Measurements from ENCODE around the gene MYZAP. TPM values are rescaled to one million over a fixed set of nuclear protein-coding genes. Genes with fewer than 3 reads are reported as not detected.

MYZAP gene
- total RNA-seq, 1 donor from 2014 or later: not detected

DNA sequence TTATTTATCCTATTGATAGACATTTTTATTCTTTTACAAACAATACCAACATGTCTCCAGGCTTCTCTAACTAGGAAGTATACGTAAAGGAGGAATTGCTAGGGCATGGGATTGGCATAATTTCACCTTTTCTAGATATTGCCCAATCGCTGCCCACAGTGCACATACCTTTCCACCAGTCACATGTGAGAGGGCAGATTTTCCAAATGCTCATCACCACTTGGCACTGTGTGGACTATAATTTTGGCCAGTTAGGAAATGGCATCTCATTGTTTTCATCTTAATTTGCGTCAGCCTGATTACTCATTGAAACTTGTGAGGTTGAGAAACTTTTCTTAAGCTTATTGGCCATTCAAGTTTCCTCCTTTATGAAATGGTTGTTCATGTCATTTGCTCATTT is 57.4 kb downstream of the MYZAP start:
- Histone ChIP-seq H3K27ac (no peak overlapping the region), H3K79me2 (ENCODE audit: low read depth) (no peaks in the 10 kb centered on the region), H3K36me3 (no peaks in the 10 kb centered on the region), H3F3A (ENCODE audit: low read depth) (no peaks in the 10 kb centered on the region), H3K27me3 (no peaks in the 10 kb centered on the region), H3K9me3 (ENCODE audit: low read depth) (no peaks in the 10 kb centered on the region), H3K9ac (no peak overlapping the region), H3K4me2 (no peak overlapping the region), H2AFZ (replicated peaks) (no peak overlapping the region), H3K4me1 (no peaks in the 10 kb centered on the region), H3K4me3 (no peak overlapping the region), H4K20me1 (ENCODE audit: low read depth) (no peaks in the 10 kb centered on the region)
- TF ChIP-seq EZH2phosphoT487 (IDR thresholded peaks at IDR 0.05): no peak
- TF ChIP-seq EZH2 (IDR thresholded peaks at IDR 0.05): no peak
- TF ChIP-seq, protein P1, sequence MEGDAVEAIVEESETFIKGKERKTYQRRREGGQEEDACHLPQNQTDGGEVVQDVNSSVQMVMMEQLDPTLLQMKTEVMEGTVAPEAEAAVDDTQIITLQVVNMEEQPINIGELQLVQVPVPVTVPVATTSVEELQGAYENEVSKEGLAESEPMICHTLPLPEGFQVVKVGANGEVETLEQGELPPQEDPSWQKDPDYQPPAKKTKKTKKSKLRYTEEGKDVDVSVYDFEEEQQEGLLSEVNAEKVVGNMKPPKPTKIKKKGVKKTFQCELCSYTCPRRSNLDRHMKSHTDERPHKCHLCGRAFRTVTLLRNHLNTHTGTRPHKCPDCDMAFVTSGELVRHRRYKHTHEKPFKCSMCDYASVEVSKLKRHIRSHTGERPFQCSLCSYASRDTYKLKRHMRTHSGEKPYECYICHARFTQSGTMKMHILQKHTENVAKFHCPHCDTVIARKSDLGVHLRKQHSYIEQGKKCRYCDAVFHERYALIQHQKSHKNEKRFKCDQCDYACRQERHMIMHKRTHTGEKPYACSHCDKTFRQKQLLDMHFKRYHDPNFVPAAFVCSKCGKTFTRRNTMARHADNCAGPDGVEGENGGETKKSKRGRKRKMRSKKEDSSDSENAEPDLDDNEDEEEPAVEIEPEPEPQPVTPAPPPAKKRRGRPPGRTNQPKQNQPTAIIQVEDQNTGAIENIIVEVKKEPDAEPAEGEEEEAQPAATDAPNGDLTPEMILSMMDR (IDR thresholded peaks at IDR 0.05): no peak
- H3K9me3 Mint-ChIP-seq: no peaks in the 10 kb centered on the region
- H3K36me3 Mint-ChIP-seq: no peaks in the 10 kb centered on the region
- no peak for DNase-seq (ENCODE audit: low spot score)
- H3K27ac Mint-ChIP-seq: no peak overlapping the region
- no peaks in the 10 kb centered on the region for H3K4me1 Mint-ChIP-seq
- no peak overlapping the region for H3K4me3 Mint-ChIP-seq
- H3K27me3 Mint-ChIP-seq (ENCODE audit: insufficient read depth, low read depth): no peaks in the 10 kb centered on the region

DNA sequence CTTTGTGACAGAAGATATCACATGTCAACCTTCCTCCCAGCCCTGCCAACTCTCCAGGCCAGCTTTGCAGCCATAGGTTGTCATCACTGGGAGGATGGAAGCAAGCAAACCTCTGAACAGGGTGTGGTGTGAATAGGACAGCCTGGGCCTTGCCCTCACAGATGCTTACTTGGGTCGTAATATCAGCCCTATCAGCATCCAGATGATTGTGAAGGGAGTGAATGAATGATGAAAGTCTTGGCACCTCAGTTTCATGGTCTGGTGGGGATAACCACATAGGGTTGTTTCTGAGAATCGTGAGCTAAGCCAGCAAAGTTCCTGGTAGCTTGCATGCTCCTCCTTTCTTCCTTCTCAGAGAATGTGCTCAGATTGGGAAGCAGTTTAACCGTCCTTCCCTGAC is 59.7 kb downstream of the MYZAP start:
- DNase-seq (ENCODE audit: low spot score): no peak
- Histone ChIP-seq H3F3A (ENCODE audit: low read depth) (no peaks in the 10 kb centered on the region), H3K4me3 (no peak overlapping the region), H4K20me1 (ENCODE audit: low read depth) (no peaks in the 10 kb centered on the region), H3K4me2 (no peak overlapping the region), H3K9ac (no peak overlapping the region), H3K27me3 (no peaks in the 10 kb centered on the region), H3K9me3 (ENCODE audit: low read depth) (no peaks in the 10 kb centered on the region), H3K36me3 (no peaks in the 10 kb centered on the region), H2AFZ (replicated peaks) (no peak overlapping the region), H3K4me1 (no peaks in the 10 kb centered on the region), H3K27ac (no peak overlapping the region), H3K79me2 (ENCODE audit: low read depth) (no peaks in the 10 kb centered on the region)
- Mint-ChIP-seq H3K27me3 (ENCODE audit: insufficient read depth, low read depth) (peaks cover 2% of the 10 kb centered on the region), H3K36me3 (no peaks in the 10 kb centered on the region), H3K4me1 (peaks cover 3% of the 10 kb centered on the region), H3K27ac (no peak overlapping the region), H3K9me3 (no peaks in the 10 kb centered on the region), H3K4me3 (no peak overlapping the region)
- TF ChIP-seq, protein P1 (IDR thresholded peaks at IDR 0.05): no peak
- TF ChIP-seq EZH2phosphoT487 (IDR thresholded peaks at IDR 0.05) (no peak), EZH2 (IDR thresholded peaks at IDR 0.05) (no peak)

DNA sequence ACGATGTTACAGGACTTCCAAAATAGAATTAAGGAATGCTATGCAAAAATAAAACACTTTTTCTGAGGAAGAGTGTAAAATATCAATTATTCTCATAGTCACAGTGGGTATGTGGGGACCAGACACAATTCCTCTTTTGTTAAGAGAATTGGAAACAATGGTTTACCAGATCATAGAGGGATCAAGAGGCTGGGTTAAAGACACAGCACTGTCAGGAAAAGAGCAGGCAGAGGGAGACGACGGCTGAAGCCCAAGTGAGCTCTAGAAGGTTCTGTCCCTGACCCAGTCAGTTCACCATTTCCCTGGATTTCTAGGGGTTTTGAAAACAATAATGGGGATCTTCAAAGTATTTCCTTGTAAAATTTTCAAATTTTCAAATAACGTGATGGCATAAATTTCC is 60.8 kb downstream of the MYZAP start:
- Mint-ChIP-seq H3K4me3 (no peak overlapping the region), H3K9me3 (no peaks in the 10 kb centered on the region), H3K27me3 (ENCODE audit: insufficient read depth, low read depth) (peaks cover 2% of the 10 kb centered on the region), H3K4me1 (peaks cover 3% of the 10 kb centered on the region), H3K27ac (no peak overlapping the region), H3K36me3 (no peaks in the 10 kb centered on the region)
- H3K36me3 ChIP-seq: no peaks in the 10 kb centered on the region
- DNase-seq (ENCODE audit: low spot score): no peak
- H3K9ac ChIP-seq: no peak overlapping the region
- no peak overlapping the region for H2AFZ ChIP-seq (replicated peaks)
- H3K27ac ChIP-seq: no peak overlapping the region
- no peaks in the 10 kb centered on the region for H3F3A ChIP-seq (ENCODE audit: low read depth)
- no peaks in the 10 kb centered on the region for H3K4me1 ChIP-seq
- H4K20me1 ChIP-seq (ENCODE audit: low read depth): no peaks in the 10 kb centered on the region
- no peaks in the 10 kb centered on the region for H3K79me2 ChIP-seq (ENCODE audit: low read depth)
- no peaks in the 10 kb centered on the region for H3K27me3 ChIP-seq
- H3K9me3 ChIP-seq (ENCODE audit: low read depth): no peaks in the 10 kb centered on the region
- H3K4me3 ChIP-seq: no peak overlapping the region
- no peak overlapping the region for H3K4me2 ChIP-seq
- TF ChIP-seq EZH2phosphoT487 (IDR thresholded peaks at IDR 0.05) (no peak), EZH2 (IDR thresholded peaks at IDR 0.05) (no peak)
- TF ChIP-seq, protein P1 (IDR thresholded peaks at IDR 0.05): no peak

Measured in neural progenitor cell (in vitro differentiated cells).